ENCODE measurements around the gene SRPK3. TPM values are rescaled to one million over a fixed set of nuclear protein-coding genes. Genes with fewer than 3 reads are reported as not detected.

SRPK3 gene
- polyA plus RNA-seq, 2 of the 4 experiments (the other 2 are of a cell fraction) = 0.03 TPM; not detected in 1

GRCh38 chrX:153732401-153732800 lies 48.4 kb upstream of the SRPK3 start:
- POLR2A ChIA-PET = no interaction called here
- TF ChIP-seq KDM5A (IDR thresholded peaks at IDR 0.05) (no peak), EHMT2 (IDR thresholded peaks at IDR 0.05; ENCODE audit: low read depth) (no peak), POLR2AphosphoS2 (conservative IDR thresholded peaks at IDR 0.05; ENCODE audit: low read length) (no peak)

GRCh38 chrX:153733651-153734240 lies 47.1 kb upstream of the SRPK3 start:
- ATAC-seq = no peak
- H3K9me3 ChIP-seq = no peaks in the 10 kb centered on the region
- H3K27ac ChIP-seq = no peak overlapping the region
- no peak for DNase-seq (ENCODE audit: low read depth in 1 of 2, low spot score in 1 of 2)
- no peak overlapping the region for H3K4me2 ChIP-seq
- CTCF ChIA-PET = no interaction called here
- H3K4me3 ChIP-seq = no peak overlapping the region
- POLR2A ChIA-PET = interaction anchor here (0.5 kb wide), 1 partner anchor 25 kb away, joined by 5 read pairs; no protein-coding TSS in a partner anchor
- FAIRE-seq = no peak
- WGBS (ENCODE audit: missing lambda C conversion rate) = 80% methylated on average over 7 of the region's 15 CpGs
- TF ChIP-seq HDAC2 (IDR thresholded peaks at IDR 0.05) = no peak
- no peak for TF ChIP-seq SREBF2 (IDR thresholded peaks at IDR 0.05)
- TF ChIP-seq EHF (CRISPR knock-in tag; IDR thresholded peaks at IDR 0.05) = no peak
- TF ChIP-seq HOXB13 (CRISPR knock-in tag; IDR thresholded peaks at IDR 0.05; ENCODE audit: low read depth) = no peak
- TF ChIP-seq HMGXB4 (CRISPR knock-in tag; IDR thresholded peaks at IDR 0.05; ENCODE audit: borderline replicate concordance) = no peak
- TF ChIP-seq MAFK (IDR thresholded peaks at IDR 0.05; ENCODE audit: partially characterized antibody) = no peak
- no peak for TF ChIP-seq KDM1A (IDR thresholded peaks at IDR 0.05; ENCODE audit: low read depth)
- TF ChIP-seq MAZ (IDR thresholded peaks at IDR 0.05; ENCODE audit: borderline replicate concordance, low read depth, low read length) = no peak
- TF ChIP-seq FOSL2 (IDR thresholded peaks at IDR 0.05) = no peak
- TF ChIP-seq FOSL2 (CRISPR knock-in tag; IDR thresholded peaks at IDR 0.05) = no peak
- TF ChIP-seq BCL3 (IDR thresholded peaks at IDR 0.05) = no peak
- no peak for TF ChIP-seq USF2 (IDR thresholded peaks at IDR 0.05)
- no peak for TF ChIP-seq GATA3 (IDR thresholded peaks at IDR 0.05; ENCODE audit: borderline replicate concordance)
- TF ChIP-seq RNF2 (IDR thresholded peaks at IDR 0.05; ENCODE audit: borderline replicate concordance, low read depth) = no peak
- no peak for TF ChIP-seq MYC (IDR thresholded peaks at IDR 0.05; ENCODE audit: borderline replicate concordance, low read length)
- TF ChIP-seq POLR2AphosphoS2 (conservative IDR thresholded peaks at IDR 0.05; ENCODE audit: low read length) = no peak
- no peak for TF ChIP-seq JUNB (IDR thresholded peaks at IDR 0.05)
- no peak for TF ChIP-seq TP53 (CRISPR knock-in tag; IDR thresholded peaks at IDR 0.05)
- TF ChIP-seq ZC3H11A (IDR thresholded peaks at IDR 0.05) = no peak
- H3K4me1 ChIP-seq = no peaks in the 10 kb centered on the region

More at GRCh38 chrX:153732401-153732800, 48.4 kb upstream of the SRPK3 start:
- Histone ChIP-seq H3K9me3 (no peaks in the 10 kb centered on the region), H3K4me3 (no peak overlapping the region), H3K4me2 (no peak overlapping the region), H3K27ac (no peak overlapping the region), H3K4me1 (no peaks in the 10 kb centered on the region)
- ATAC-seq (no peak), DNase-seq (ENCODE audit: low read depth in 1 of 2, low spot score in 1 of 2) (no peak), FAIRE-seq (no peak)
- 77% methylated on average over 14 of the region's 14 CpGs for WGBS (ENCODE audit: missing lambda C conversion rate)
- CTCF ChIA-PET = interaction anchor here (2.0 kb wide), 1 partner anchor 32 kb away, joined by 7 read pairs; the partner anchor contains the start of gene PLXNB3

GRCh38 chrX:153734871-153735270 lies 46.0 kb upstream of the SRPK3 start:
- H3K4me2 ChIP-seq = no peak overlapping the region
- POLR2A ChIA-PET = interaction anchor here (0.5 kb wide), 1 partner anchor 207 kb away, joined by 5 read pairs; no protein-coding TSS in a partner anchor
- no peak for TF ChIP-seq CTCF (IDR thresholded peaks at IDR 0.05)
- no peak for TF ChIP-seq ZNF302 (CRISPR knock-in tag; IDR thresholded peaks at IDR 0.05)
- no peak for TF ChIP-seq ESRRA (IDR thresholded peaks at IDR 0.05; ENCODE audit: borderline replicate concordance, low read length)
- no peak for TF ChIP-seq MYC (IDR thresholded peaks at IDR 0.05; ENCODE audit: borderline replicate concordance, low read length)
- no peak for TF ChIP-seq TP53 (CRISPR knock-in tag; IDR thresholded peaks at IDR 0.05)
- TF ChIP-seq ZC3H11A (IDR thresholded peaks at IDR 0.05) = no peak
- TF ChIP-seq USF2 (IDR thresholded peaks at IDR 0.05) = no peak
- TF ChIP-seq CHD4 (IDR thresholded peaks at IDR 0.05; ENCODE audit: borderline replicate concordance) = no peak
- no peak for TF ChIP-seq FOSL2 (IDR thresholded peaks at IDR 0.05)
- TF ChIP-seq FOSL2 (CRISPR knock-in tag; IDR thresholded peaks at IDR 0.05) = no peak
- TF ChIP-seq KDM5A (IDR thresholded peaks at IDR 0.05) = no peak
- 71% methylated on average over 2 of the region's 2 CpGs for WGBS (ENCODE audit: missing lambda C conversion rate)
- H3K4me3 ChIP-seq = no peak overlapping the region
- ATAC-seq (no peak), FAIRE-seq (no peak), DNase-seq (ENCODE audit: low read depth in 1 of 2, low spot score in 1 of 2) (no peak)
- no peaks in the 10 kb centered on the region for H3K9me3 ChIP-seq
- CTCF ChIA-PET = interaction anchor here (0.7 to 1.0 kb wide), 4 partner anchors 10 to 126 kb away, joined by 3 to 5 read pairs (median 4); no protein-coding TSS in a partner anchor
- H3K27ac ChIP-seq = no peak overlapping the region
- no peaks in the 10 kb centered on the region for H3K4me1 ChIP-seq
